T-helper 2 cell treated with Interferon-gamma antibody and Interleukin-4, amounts not matched to agents 100 ng/mL and 5 ng/mL, for 36 hours (primary cell): ENCODE data around the gene KLHL8. TPM values are rescaled to one million over a fixed set of nuclear protein-coding genes. Genes with fewer than 3 reads are reported as not detected.
"Not testable (repeated sequence)": the region's sequence is repeated elsewhere in the genome, so short reads cannot be mapped to it uniquely, and the experiment has no call there.

Source experiments
- intact Hi-C: fragments of 100-400 bp; cut with micrococcal nuclease; formaldehyde crosslinking; loops from one replicate; pipeline ENCODE4 v1.15.1; 2023
- total RNA-seq: library from RNA; stranded (reverse); gene quantifications from 2 replicates; pipeline ENCODE4 v1.2.3, GENCODE V29; 2022

Gene KLHL8
- total RNA-seq, 1 donor from 2014 or later = 11.4 TPM

- intact Hi-C loops = no loop called here
Measured at GRCh38 chr4:87185146-87185870, 35.1 kb downstream of the KLHL8 start.

GRCh38 chr4:87180767-87181166 is 39.7 kb downstream of the KLHL8 start:
- intact Hi-C loops = no loop called here

- intact Hi-C loops = no loop called here
Measured at GRCh38 chr4:87179751-87180150, 40.7 kb downstream of the KLHL8 start.

GRCh38 chr4:87174672-87175071 is 45.7 kb downstream of the KLHL8 start:
- intact Hi-C loops = no loop called here

- intact Hi-C loops = no loop called here
Measured at GRCh38 chr4:87171944-87172343, 48.5 kb downstream of the KLHL8 start.

GRCh38 chr4:87166296-87166854 is 54.0 kb downstream of the KLHL8 start:
- intact Hi-C loops = no loop called here

GRCh38 chr4:87165892-87166291 is 54.5 kb downstream of the KLHL8 start:
- intact Hi-C loops = no loop called here

GRCh38 chr4:87153078-87153870 is 67.1 kb downstream of the KLHL8 start:
- intact Hi-C loops = no loop called here

GRCh38 chr4:87152310-87153041 is 67.9 kb downstream of the KLHL8 start:
- intact Hi-C loops = no loop called here

GRCh38 chr4:87151730-87152129 is 68.7 kb downstream of the KLHL8 start:
- intact Hi-C loops = loop anchor here (1.0 kb wide), 2 partner anchors 84 to 314 kb away; no protein-coding TSS in a partner anchor

- intact Hi-C loops = loop anchor here (1.0 kb wide), 3 partner anchors 70 to 315 kb away; partner anchors contain the start of gene KLHL8
Measured at GRCh38 chr4:87150498-87151261, 69.7 kb downstream of the KLHL8 start.

GRCh38 chr4:87147116-87147515 is 73.3 kb downstream of the KLHL8 start:
- intact Hi-C loops = no loop called here

- intact Hi-C loops = not testable (repeated sequence)
Measured at GRCh38 chr4:87145934-87146333, 74.5 kb downstream of the KLHL8 start.

- intact Hi-C loops = no loop called here
Measured at GRCh38 chr4:87144356-87144755, 76.1 kb downstream of the KLHL8 start.

GRCh38 chr4:87141428-87141827 is 79.0 kb downstream of the KLHL8 start:
- intact Hi-C loops = no loop called here

GRCh38 chr4:87134122-87134521 is 86.3 kb downstream of the KLHL8 start:
- intact Hi-C loops = no loop called here

- intact Hi-C loops = no loop called here
Measured at GRCh38 chr4:87133183-87133582, 87.2 kb downstream of the KLHL8 start.

GRCh38 chr4:87132035-87132434 is 88.4 kb downstream of the KLHL8 start:
- intact Hi-C loops = no loop called here

GRCh38 chr4:87130985-87131703 is 89.3 kb downstream of the KLHL8 start:
- intact Hi-C loops = no loop called here

- intact Hi-C loops = no loop called here
Measured at GRCh38 chr4:87129681-87130080, 90.7 kb downstream of the KLHL8 start.
